HepG2 (cell line): ENCODE measurements around the gene SMARCA2.

ENCODE experiments used
- AHR ChIP-seq: IDR thresholded peaks from 2 replicates; pipeline ENCODE4 v1.6.1; 2018; ENCODE audit warnings: missing genetic modification reagents, missing compliant biosample characterization
- BHLHE40 ChIP-seq: IDR thresholded peaks from 2 replicates; pipeline ENCODE4 v1.6.1; 2011; ENCODE audit warnings: low read length, improper control_type of control experiment
- FOSL1 ChIP-seq: sonication (generic); formaldehyde crosslinking; IDR thresholded peaks from 2 replicates; pipeline ENCODE4 v1.9.0; 2021; ENCODE audit warnings: missing genetic modification reagents, borderline replicate concordance
- POLR2A ChIP-seq, 2 experiments: IDR thresholded peaks; 2 replicates each; pipeline ENCODE4 v1.6.1; 2011; ENCODE audit warnings: low read depth in 2 of 2, low read length in 2 of 2, mild to moderate bottlenecking in 1 of 2, moderate library complexity in 1 of 2; ENCODE audit not compliant: insufficient read depth in 1 of 2
- POLR2AphosphoS5 ChIP-seq: IDR thresholded peaks from 2 replicates; pipeline ENCODE4 v1.6.1; 2012; ENCODE audit warnings: low read depth, low read length
- RBAK ChIP-seq: sonication (generic); formaldehyde crosslinking; IDR thresholded peaks from 2 replicates; pipeline ENCODE4 v1.5.1; 2020; ENCODE audit warnings: mild to moderate bottlenecking, missing genetic modification reagents
- TAF1 ChIP-seq: sonication (generic); formaldehyde crosslinking; IDR thresholded peaks from 2 replicates; pipeline ENCODE4 v1.4.0; 2020; ENCODE audit warnings: missing genetic modification reagents
- ZFP36 ChIP-seq: fragments of 150-350 bp; IDR thresholded peaks from 2 replicates; pipeline ENCODE4 v1.6.1; 2018; ENCODE audit warnings: borderline replicate concordance, low read length, low read depth; ENCODE audit not compliant: partially characterized antibody
- ZMAT3 ChIP-seq: sonication (generic); formaldehyde crosslinking; conservative IDR thresholded peaks from 2 replicates; pipeline ENCODE4 v1.7.0; 2021; ENCODE audit warnings: missing genetic modification reagents
- TF ChIP-seq, protein P1 (sequence below): fragments of 450-650 bp; IDR thresholded peaks from 2 replicates; pipeline ENCODE4 v1.6.1; 2017; ENCODE audit warnings: mild to moderate bottlenecking
- TF ChIP-seq, protein P2 (sequence below): sonication (generic); formaldehyde crosslinking; IDR thresholded peaks from 2 replicates; pipeline ENCODE4 v1.5.0; 2020; ENCODE audit warnings: mild to moderate bottlenecking, missing genetic modification reagents, moderate library complexity
- TF ChIP-seq, protein P3 (sequence below): sonication (generic); formaldehyde crosslinking; IDR thresholded peaks from 2 replicates; pipeline ENCODE4 v1.8.1; 2023; ENCODE audit warnings: mild to moderate bottlenecking, missing genetic modification reagents, borderline replicate concordance

DNA sequence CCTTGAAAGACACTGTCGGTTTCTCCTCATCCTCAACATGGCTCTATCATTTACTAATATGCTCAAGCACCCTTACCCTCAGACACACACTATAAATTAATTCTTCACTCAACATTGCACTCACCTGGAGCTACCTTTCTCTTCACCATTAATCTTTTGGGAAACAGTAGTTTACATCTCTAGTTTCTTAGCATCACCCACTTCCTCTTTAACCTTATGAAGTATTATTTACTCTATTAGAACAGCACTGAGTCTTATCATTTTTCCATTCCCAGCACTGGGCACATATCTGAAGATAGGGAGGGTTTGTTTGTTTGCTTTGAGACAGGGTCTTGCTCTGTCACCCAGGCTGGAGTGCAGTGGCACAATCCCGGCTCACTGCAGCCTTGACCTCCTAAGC, 213.5 kb downstream of the SMARCA2 start:
- TF ChIP-seq ZFP36 (no peak), AHR (CRISPR knock-in tag) (no peak), RBAK (CRISPR knock-in tag) (no peak), BHLHE40 (no peak), TAF1 (CRISPR knock-in tag) (no peak), ZMAT3 (no peak), FOSL1 (CRISPR knock-in tag) (no peak), POLR2A (IDR thresholded peaks at IDR 0.05; ENCODE audit: insufficient read depth in 1 of 2, low read depth in 2 of 2, low read length in 2 of 2) (no peak), POLR2AphosphoS5 (no peak)
- TF ChIP-seq, protein P1, sequence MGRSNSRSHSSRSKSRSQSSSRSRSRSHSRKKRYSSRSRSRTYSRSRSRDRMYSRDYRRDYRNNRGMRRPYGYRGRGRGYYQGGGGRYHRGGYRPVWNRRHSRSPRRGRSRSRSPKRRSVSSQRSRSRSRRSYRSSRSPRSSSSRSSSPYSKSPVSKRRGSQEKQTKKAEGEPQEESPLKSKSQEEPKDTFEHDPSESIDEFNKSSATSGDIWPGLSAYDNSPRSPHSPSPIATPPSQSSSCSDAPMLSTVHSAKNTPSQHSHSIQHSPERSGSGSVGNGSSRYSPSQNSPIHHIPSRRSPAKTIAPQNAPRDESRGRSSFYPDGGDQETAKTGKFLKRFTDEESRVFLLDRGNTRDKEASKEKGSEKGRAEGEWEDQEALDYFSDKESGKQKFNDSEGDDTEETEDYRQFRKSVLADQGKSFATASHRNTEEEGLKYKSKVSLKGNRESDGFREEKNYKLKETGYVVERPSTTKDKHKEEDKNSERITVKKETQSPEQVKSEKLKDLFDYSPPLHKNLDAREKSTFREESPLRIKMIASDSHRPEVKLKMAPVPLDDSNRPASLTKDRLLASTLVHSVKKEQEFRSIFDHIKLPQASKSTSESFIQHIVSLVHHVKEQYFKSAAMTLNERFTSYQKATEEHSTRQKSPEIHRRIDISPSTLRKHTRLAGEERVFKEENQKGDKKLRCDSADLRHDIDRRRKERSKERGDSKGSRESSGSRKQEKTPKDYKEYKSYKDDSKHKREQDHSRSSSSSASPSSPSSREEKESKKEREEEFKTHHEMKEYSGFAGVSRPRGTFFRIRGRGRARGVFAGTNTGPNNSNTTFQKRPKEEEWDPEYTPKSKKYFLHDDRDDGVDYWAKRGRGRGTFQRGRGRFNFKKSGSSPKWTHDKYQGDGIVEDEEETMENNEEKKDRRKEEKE: no peak
- TF ChIP-seq, protein P2, sequence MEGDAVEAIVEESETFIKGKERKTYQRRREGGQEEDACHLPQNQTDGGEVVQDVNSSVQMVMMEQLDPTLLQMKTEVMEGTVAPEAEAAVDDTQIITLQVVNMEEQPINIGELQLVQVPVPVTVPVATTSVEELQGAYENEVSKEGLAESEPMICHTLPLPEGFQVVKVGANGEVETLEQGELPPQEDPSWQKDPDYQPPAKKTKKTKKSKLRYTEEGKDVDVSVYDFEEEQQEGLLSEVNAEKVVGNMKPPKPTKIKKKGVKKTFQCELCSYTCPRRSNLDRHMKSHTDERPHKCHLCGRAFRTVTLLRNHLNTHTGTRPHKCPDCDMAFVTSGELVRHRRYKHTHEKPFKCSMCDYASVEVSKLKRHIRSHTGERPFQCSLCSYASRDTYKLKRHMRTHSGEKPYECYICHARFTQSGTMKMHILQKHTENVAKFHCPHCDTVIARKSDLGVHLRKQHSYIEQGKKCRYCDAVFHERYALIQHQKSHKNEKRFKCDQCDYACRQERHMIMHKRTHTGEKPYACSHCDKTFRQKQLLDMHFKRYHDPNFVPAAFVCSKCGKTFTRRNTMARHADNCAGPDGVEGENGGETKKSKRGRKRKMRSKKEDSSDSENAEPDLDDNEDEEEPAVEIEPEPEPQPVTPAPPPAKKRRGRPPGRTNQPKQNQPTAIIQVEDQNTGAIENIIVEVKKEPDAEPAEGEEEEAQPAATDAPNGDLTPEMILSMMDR: no peak
- TF ChIP-seq, protein P3, sequence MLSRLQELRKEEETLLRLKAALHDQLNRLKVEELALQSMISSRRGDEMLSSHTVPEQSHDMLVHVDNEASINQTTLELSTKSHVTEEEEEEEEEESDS (CRISPR knock-in tag): no peak
